AG10803 (cell line): Measurements from ENCODE around the gene MRPS12.

Experiments
- DNase-seq: peaks from one replicate; pipeline ENCODE4 v3.0.0; 2010; ENCODE audit warnings: low read depth
- H3K4me3 ChIP-seq: 2 replicates; pipeline ENCODE4 v1.5.1; 2011; ENCODE audit warnings: mild to moderate bottlenecking, low read length, control low read depth
- CTCF ChIP-seq: conservative IDR thresholded peaks from 2 replicates; pipeline ENCODE4 v1.5.1; 2011; ENCODE audit warnings: mild to moderate bottlenecking, low read length, control low read depth, inconsistent platforms

The MRPS12 gene

DNA sequence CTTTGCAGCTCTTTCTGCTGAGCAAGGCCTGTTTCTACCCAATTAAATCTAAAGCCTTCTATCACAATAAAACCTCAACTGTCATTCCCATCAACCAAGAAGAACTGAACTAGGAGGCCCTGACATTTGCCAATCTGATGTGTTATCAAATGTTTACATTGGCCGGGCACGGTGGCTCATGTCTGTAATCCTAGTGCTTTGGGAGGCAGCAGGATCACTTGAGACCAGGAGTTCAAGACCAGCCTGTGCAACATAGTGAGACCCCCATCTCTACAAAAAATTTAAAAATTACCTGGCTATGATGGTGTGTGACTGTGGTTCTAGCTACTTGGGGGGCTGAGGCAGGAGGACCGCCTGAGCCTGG is 47.6 kb downstream of the MRPS12 start:
- H3K4me3 ChIP-seq, result no peak overlapping the region
- no peak for DNase-seq
- no peak for TF ChIP-seq CTCF

DNA sequence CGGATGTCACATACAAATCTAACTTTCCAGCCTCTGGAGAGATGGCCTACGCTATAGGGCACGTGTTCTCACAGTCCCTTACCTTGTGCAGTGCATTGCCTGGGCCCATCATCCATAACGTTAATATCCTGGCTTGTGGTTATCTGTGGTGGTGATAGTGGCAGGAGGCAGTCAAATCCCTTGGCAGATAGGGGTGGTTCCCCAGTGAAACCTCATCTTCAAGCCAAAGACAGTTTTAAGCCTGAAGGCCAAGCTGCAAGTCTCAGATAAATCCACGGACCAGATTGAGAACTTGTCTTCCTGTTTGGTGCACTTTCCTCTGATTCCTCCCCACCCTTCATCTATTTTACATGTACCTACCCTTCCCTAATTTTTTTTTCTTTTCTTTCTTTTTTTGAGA is 49.1 kb downstream of the MRPS12 start:
- no peak overlapping the region for H3K4me3 ChIP-seq
- TF ChIP-seq CTCF, result no peak
- no peak for DNase-seq

GRCh38 chr19:38980583-38981374 is 50.0 kb downstream of the MRPS12 start:
- no peak overlapping the region for H3K4me3 ChIP-seq
- no peak for TF ChIP-seq CTCF
- no peak for DNase-seq
